EH (cell line): ENCODE measurements around the gene ZSWIM3.
A peak's percentile ranks its signal among the peaks of the same experiment; 100 is the strongest.

ENCODE experiments used
- DNase-seq: peaks from one replicate; pipeline ENCODE4 v3.0.0-alpha.2; 2015; ENCODE audit warnings: low read depth

The ZSWIM3 gene

GRCh38 chr20:45910670-45911485, 53.5 kb downstream of the ZSWIM3 start:
- peak; percentile 100 for DNase-seq

- peak; percentile 71 for DNase-seq
These were observed 54.3 kb downstream of the ZSWIM3 start, which contains the start of gene PLTP for GRCh38 chr20:45911486-45912343. TSS of gene PLTP (minus strand) at chr20:45912155. CDS start at chr20:45911452, 703 bp downstream.

GRCh38 chr20:45912344-45912682, 54.9 kb downstream of the ZSWIM3 start:
- no peak for DNase-seq

GRCh38 chr20:45913116-45913515, 55.7 kb downstream of the ZSWIM3 start:
- DNase-seq: no peak

- DNase-seq: no peak
These were observed 60.4 kb downstream of the ZSWIM3 start for GRCh38 chr20:45917790-45918141.

- DNase-seq: no peak
These were observed 60.8 kb downstream of the ZSWIM3 start for GRCh38 chr20:45918182-45918737.

GRCh38 chr20:45918779-45919537, 61.5 kb downstream of the ZSWIM3 start:
- DNase-seq: no peak

- DNase-seq: peak; percentile 67
These were observed 62.4 kb downstream of the ZSWIM3 start for GRCh38 chr20:45919542-45920399.

GRCh38 chr20:45920462-45921336, 63.3 kb downstream of the ZSWIM3 start:
- no peak for DNase-seq

GRCh38 chr20:45921337-45922189, 64.1 kb downstream of the ZSWIM3 start:
- no peak for DNase-seq

GRCh38 chr20:45924391-45925261, 67.2 kb downstream of the ZSWIM3 start:
- DNase-seq: peak; percentile 60

GRCh38 chr20:45925821-45926506, 68.5 kb downstream of the ZSWIM3 start:
- no peak for DNase-seq

GRCh38 chr20:45926731-45927070, 69.3 kb downstream of the ZSWIM3 start:
- no peak for DNase-seq

- DNase-seq: no peak
These were observed 69.9 kb downstream of the ZSWIM3 start for GRCh38 chr20:45927071-45927878.
